GM18519 (cell line): ENCODE results near the gene LGALS7B.

Experiments
- ATAC-seq: cut with Tn5 transposase; IDR thresholded peaks from one replicate; pipeline ENCODE4 v1.9.1; 2021; ENCODE audit warnings: mild to moderate bottlenecking, moderate library complexity; ENCODE audit not compliant: unreplicated experiment, low FRiP score

LGALS7B gene

DNA sequence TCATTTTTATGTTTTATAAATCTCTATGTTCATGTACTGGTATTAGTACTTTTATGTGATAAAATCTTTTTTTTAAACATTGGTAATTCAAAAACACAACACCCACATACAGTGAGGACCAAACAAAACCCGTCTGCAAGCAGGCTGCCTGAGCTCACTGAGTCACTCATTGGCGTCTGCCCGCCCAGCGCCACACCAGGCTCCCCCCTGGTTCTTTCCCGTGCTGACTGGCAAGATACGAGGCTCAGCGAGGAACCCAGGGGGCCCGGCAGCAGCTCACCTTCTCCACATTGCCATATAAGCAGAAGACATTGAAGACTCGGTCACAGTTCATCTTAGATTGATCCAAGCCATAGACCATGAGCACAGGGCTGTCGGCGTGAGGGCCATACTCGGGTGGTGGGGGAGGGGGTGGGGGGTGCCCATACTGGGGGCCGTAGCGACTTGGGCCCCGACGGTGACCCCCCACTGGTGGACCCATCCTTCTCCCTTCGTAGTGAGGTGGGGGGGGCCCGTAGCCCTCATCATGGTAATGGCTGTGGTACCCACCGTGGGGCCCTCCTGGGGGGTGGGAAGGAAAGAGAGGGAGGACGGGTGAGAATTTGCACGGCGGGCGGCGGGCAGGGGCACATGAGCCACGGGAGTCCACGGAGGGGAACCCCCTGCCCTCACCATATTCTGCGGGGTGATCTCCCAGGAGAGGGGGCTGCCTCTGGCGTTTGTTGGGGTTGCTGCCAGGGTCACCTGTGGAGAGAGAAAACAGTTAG is 51.0 kb downstream of the LGALS7B start:
- no peak for ATAC-seq

DNA sequence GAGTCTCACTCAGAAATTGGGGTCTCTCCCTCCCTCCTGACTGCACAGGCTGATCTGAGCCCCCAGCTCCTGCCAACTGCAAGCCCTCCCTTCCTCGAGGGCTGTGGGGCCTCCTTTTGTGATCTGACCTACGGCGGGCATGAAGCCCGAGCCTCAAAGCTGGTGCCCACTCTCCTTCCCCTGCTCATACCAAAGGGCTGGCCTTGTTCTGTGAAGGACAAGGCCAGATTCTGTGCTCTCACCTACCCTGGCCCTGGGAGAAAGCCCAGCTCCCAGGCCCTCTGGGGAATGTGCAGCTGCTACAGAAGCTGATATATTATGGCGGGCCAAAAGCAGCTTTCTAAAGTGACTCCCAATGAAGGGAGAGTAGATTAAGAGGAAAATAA is 51.6 kb downstream of the LGALS7B start:
- ATAC-seq: no peak
